ENCODE data around the gene RRAGB.
"Not testable (repeated sequence)": the region's sequence is repeated elsewhere in the genome, so short reads cannot be mapped to it uniquely, and the experiment has no call there.

Gene RRAGB

GRCh38 chrX:55717521-55718497 is at the start of gene RRAGB:
Gene RRAGB (plus strand): TSS chrX:55717749. CDS start chrX:55718328, 579 bp downstream.
- DNase-seq (ENCODE audit: low read depth), result peak; percentile 89

GRCh38 chrX:55668084-55668483 is 49.5 kb upstream of the RRAGB start:
- no peak for DNase-seq (ENCODE audit: low read depth)

- not testable (repeated sequence) for DNase-seq (ENCODE audit: low read depth)
Observed at GRCh38 chrX:55688579-55688978, 29.0 kb upstream of the RRAGB start.

GRCh38 chrX:55695227-55696018 is 22.1 kb upstream of the RRAGB start:
- no peak for DNase-seq (ENCODE audit: low read depth)

- no peak for DNase-seq (ENCODE audit: low read depth)
Observed at GRCh38 chrX:55697381-55697780, 20.2 kb upstream of the RRAGB start.

GRCh38 chrX:55702671-55703070 is 14.9 kb upstream of the RRAGB start:
- no peak for DNase-seq (ENCODE audit: low read depth)

GRCh38 chrX:55703436-55703835 is 14.1 kb upstream of the RRAGB start:
- not testable (repeated sequence) for DNase-seq (ENCODE audit: low read depth)

- not testable (repeated sequence) for DNase-seq (ENCODE audit: low read depth)
Observed at GRCh38 chrX:55705066-55705465, 12.5 kb upstream of the RRAGB start.

GRCh38 chrX:55709735-55710134 is 7.8 kb upstream of the RRAGB start:
- DNase-seq (ENCODE audit: low read depth), result no peak

- DNase-seq (ENCODE audit: low read depth), result peak; percentile 34
Observed at GRCh38 chrX:55710701-55711100, 6.8 kb upstream of the RRAGB start.

- no peak for DNase-seq (ENCODE audit: low read depth)
Observed at GRCh38 chrX:55713631-55714030, 3.9 kb upstream of the RRAGB start.

- no peak for DNase-seq (ENCODE audit: low read depth)
Observed at GRCh38 chrX:55714161-55714560, 3.4 kb upstream of the RRAGB start.

GRCh38 chrX:55715847-55716246 is 1.7 kb upstream of the RRAGB start:
- DNase-seq (ENCODE audit: low read depth), result no peak

- no peak for DNase-seq (ENCODE audit: low read depth)
Observed at GRCh38 chrX:55716937-55717336, 612 bp upstream of the RRAGB start.

- no peak for DNase-seq (ENCODE audit: low read depth)
Observed at GRCh38 chrX:55731826-55732225, 14.3 kb downstream of the RRAGB start.

- no peak for DNase-seq (ENCODE audit: low read depth)
Observed at GRCh38 chrX:55738969-55739368, 21.4 kb downstream of the RRAGB start.

GRCh38 chrX:55742649-55743048 is 25.1 kb downstream of the RRAGB start:
- no peak for DNase-seq (ENCODE audit: low read depth)

- DNase-seq (ENCODE audit: low read depth), result not testable (repeated sequence)
Observed at GRCh38 chrX:55748463-55748862, 30.9 kb downstream of the RRAGB start.

GRCh38 chrX:55750256-55750655 is 32.7 kb downstream of the RRAGB start:
- no peak for DNase-seq (ENCODE audit: low read depth)

GRCh38 chrX:55754861-55755294 is 37.3 kb downstream of the RRAGB start:
- no peak for DNase-seq (ENCODE audit: low read depth)

GRCh38 chrX:55758033-55758432 is 40.5 kb downstream of the RRAGB start:
- DNase-seq (ENCODE audit: low read depth), result no peak

- no peak for DNase-seq (ENCODE audit: low read depth)
Observed at GRCh38 chrX:55759478-55759877, 41.9 kb downstream of the RRAGB start.

GRCh38 chrX:55767100-55767499 is 49.6 kb downstream of the RRAGB start:
- DNase-seq (ENCODE audit: low read depth), result peak; percentile 2
